Immature natural killer cell (primary cell): ENCODE results near the gene CCDC181. TPM values are rescaled to one million over a fixed set of nuclear protein-coding genes. Genes with fewer than 3 reads are reported as not detected.
A peak's percentile ranks its signal among the peaks of the same experiment; 100 is the strongest.

ENCODE experiments used
- DNase-seq, 3 donors: peaks; one replicate each; pipeline ENCODE4 v3.0.0; 2022; ENCODE audit warnings: mixed read lengths in 1 of 3
- H3K27ac Mint-ChIP-seq, 6 donors: one replicate each; pipeline ENCODE4 v1.8.0; 2020; ENCODE audit warnings: mixed read lengths in 6 of 6, mild to moderate bottlenecking in 5 of 6, inconsistent platforms in 4 of 6, moderate library complexity in 3 of 6
- H3K27me3 Mint-ChIP-seq, 3 donors: one replicate each; pipeline ENCODE4 v1.8.0; 2020 to 2021; ENCODE audit warnings: low read depth in 3 of 3, mild to moderate bottlenecking in 3 of 3, mixed read lengths in 3 of 3, moderate library complexity in 3 of 3, inconsistent platforms in 1 of 3
- H3K36me3 Mint-ChIP-seq, 3 donors: one replicate each; pipeline ENCODE4 v1.8.0; 2020; ENCODE audit warnings: mixed read lengths in 3 of 3, inconsistent platforms in 2 of 3, mild to moderate bottlenecking in 2 of 3
- H3K4me1 Mint-ChIP-seq, 2 donors: one replicate each; pipeline ENCODE4 v1.8.0; 2020; ENCODE audit warnings: inconsistent platforms in 2 of 2, mild to moderate bottlenecking in 2 of 2, mixed read lengths in 2 of 2, moderate library complexity in 1 of 2
- H3K4me3 Mint-ChIP-seq, 5 donors: one replicate each; pipeline ENCODE4 v1.8.0; 2020; ENCODE audit warnings: mild to moderate bottlenecking in 5 of 5, mixed read lengths in 5 of 5, inconsistent platforms in 3 of 5, moderate library complexity in 3 of 5
- H3K9me3 Mint-ChIP-seq, 6 donors: one replicate each; pipeline ENCODE4 v1.8.0; 2020; ENCODE audit warnings: mild to moderate bottlenecking in 6 of 6, mixed read lengths in 6 of 6, inconsistent platforms in 4 of 6, moderate library complexity in 3 of 6
- polyA plus RNA-seq, 3 donors: library from polyadenylated mRNA; unstranded; fragments of 300-500 nt; fragmentation: Illumina TruSeq; gene quantifications; one replicate each; pipeline ENCODE4 v1.2.3, GENCODE V29; 2021

Gene CCDC181
- polyA plus RNA-seq, 3 donors from 2014 or later: not detected

DNA sequence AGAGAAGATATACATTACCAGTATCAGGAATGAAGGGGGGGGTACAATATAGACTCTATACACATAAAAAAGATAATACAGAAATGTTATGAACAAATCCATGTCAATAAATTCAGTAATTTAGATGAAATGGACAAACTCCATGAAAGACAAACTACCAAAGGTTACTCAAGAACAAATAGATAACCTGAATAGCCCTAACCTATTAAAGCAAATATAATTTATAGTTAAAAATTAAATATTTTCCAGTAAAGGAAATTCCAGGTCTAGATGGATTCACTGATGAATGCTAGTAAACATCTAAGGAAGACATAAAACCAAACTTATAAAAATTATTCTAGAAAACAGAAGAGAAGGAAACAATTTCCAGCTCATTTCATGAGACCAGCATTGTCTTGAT lies 46.1 kb downstream of the CCDC181 start:
- Mint-ChIP-seq H3K4me1 (no peaks in the 10 kb centered on the region), H3K27me3 (no peaks in the 10 kb centered on the region), H3K27ac (peak overlapping the region in 1 of 6 donors; percentile 3), H3K9me3 (no peaks in the 10 kb centered on the region), H3K4me3 (no peak overlapping the region), H3K36me3 (peaks cover 28 to 38% (median 34%) of the 10 kb centered on the region in 3 donors)
- DNase-seq: no peak

- H3K27ac Mint-ChIP-seq: no peak overlapping the region
Observed at GRCh38 chr1:169371404-169371803, 55.9 kb downstream of the CCDC181 start.

DNA sequence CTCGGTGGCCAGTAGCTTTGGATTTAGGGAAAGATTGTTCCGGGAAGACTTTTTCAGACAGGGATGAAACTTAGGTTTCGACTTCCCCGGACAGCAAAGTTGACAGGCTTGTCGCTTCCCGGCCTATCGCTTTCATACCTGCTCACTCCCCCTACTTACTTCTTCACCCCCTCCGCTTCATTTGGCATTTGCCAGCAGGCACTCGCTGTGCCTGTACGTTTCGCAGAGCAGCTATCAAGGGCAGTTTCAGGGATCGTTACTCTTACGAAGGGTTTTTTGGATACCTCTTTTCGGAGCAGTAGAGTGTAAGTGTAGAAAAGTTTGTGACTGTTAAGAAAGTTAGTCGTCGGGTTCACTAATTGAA lies 58.9 kb downstream of the CCDC181 start:
- peaks cover 0 to 2% (median 1%) of the 10 kb centered on the region in 3 donors for H3K27me3 Mint-ChIP-seq
- H3K4me1 Mint-ChIP-seq: peaks cover 6 to 9% of the 10 kb centered on the region in 2 donors
- H3K27ac Mint-ChIP-seq: no peak overlapping the region
- no peaks in the 10 kb centered on the region for H3K9me3 Mint-ChIP-seq
- peaks cover 10 to 20% (median 17%) of the 10 kb centered on the region in 3 donors for H3K36me3 Mint-ChIP-seq
- peak in 1 of 3 donors; percentile 14 for DNase-seq
- no peak overlapping the region for H3K4me3 Mint-ChIP-seq

More at GRCh38 chr1:169371404-169371803, 55.9 kb downstream of the CCDC181 start:
- Mint-ChIP-seq H3K36me3 (peaks cover 10 to 23% (median 13%) of the 10 kb centered on the region in 3 donors), H3K4me1 (peaks cover 6 to 7% of the 10 kb centered on the region in 2 donors), H3K27me3 (no peaks in the 10 kb centered on the region), H3K4me3 (no peak overlapping the region), H3K9me3 (no peaks in the 10 kb centered on the region)
- no peak for DNase-seq

DNA sequence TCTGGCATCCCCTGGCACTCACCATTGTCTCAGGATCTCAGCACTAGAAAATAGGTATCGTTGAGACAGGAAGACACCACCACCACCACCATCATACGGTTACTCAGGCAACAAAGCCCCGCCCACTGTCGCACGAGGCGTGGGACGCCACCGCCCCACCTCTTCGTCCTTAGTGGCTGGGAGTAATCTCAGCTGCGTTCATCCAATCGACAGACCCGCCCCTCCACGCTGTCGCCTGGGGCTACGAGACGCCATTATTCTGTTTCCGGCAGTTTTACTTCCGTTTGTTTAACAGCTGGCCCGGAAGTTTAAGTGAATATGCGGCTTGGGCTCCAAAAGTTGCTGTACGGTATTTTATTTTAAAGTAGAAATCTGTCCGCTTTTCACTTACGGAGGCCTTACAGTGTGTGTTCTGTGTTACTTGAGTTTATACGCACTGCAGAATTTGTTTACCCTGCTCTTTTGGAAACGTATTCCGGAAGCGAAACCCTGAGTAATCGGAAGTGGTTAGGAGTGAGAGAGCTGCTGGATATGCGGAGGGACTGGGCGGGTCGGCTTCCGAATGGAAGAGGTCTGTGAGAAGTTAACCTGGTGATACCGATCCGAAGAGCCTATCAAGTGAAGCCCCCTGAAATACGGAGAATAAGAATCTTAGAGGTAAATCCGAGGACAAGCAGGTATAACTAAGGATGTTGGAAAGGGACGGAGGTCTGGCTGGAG lies 59.4 kb downstream of the CCDC181 start, which contains the start of the genes BLZF1 and NME7:
TSS of gene BLZF1 (plus strand) at position 510 of the 720 bp plus-strand sequence. CDS start 1,328 bp downstream, outside the sequence.
TSS of gene NME7 (minus strand) at position 112 of the 720 bp plus-strand sequence. CDS start at position 25, 87 bp downstream.
- Mint-ChIP-seq H3K4me3 (peak within 1 kb of the TSS in 2 of 5 donors; percentile 59 to 65), H3K36me3 (peaks cover 10 to 17% (median 13%) of the 10 kb centered on the region in 3 donors)

GRCh38 chr1:169367096-169367685 lies 60.1 kb downstream of the CCDC181 start:
- H3K27ac Mint-ChIP-seq: no peak overlapping the region

More for the DNA sequence above, 59.4 kb downstream of the CCDC181 start, which contains the start of the genes BLZF1 and NME7:
- H3K4me1 Mint-ChIP-seq: peaks cover 1 to 9% of the 10 kb centered on the region in 2 donors
- no peaks in the 10 kb centered on the region for H3K9me3 Mint-ChIP-seq
- H3K27ac Mint-ChIP-seq: peak within 1 kb of the TSS in 2 of 6 donors; percentile 28 to 43
- peaks cover 0 to 2% (median 1%) of the 10 kb centered on the region in 3 donors for H3K27me3 Mint-ChIP-seq
- peak; percentile 96 to 97 (median 97) for DNase-seq

DNA sequence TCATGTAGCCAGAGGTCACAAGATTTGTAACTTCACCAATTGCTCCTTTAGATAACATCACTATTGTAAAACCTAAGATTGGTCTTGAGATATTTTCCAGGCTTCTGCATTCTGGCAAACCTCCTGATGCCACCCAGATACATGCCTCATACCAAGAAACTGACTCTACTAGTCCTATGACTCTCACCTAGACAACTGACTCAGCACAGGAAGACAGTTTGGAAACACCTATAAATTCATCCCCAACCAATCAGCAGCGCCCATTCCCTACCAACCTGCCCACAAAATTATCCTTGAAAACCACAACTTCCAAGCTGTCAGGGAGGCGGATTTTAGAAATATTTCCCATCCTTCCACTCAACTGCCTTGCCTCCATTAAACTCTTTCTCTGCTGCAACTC lies 62.3 kb downstream of the CCDC181 start:
- Mint-ChIP-seq H3K9me3 (no peaks in the 10 kb centered on the region), H3K27ac (peak overlapping the region in 3 of 6 donors; percentile 0 to 73 (median 52)), H3K4me3 (peak overlapping the region in 1 of 5 donors; percentile 12), H3K36me3 (peaks cover 1 to 6% (median 3%) of the 10 kb centered on the region in 3 donors), H3K27me3 (peaks cover 0 to 4% (median 1%) of the 10 kb centered on the region in 3 donors), H3K4me1 (peaks cover 0 to 7% of the 10 kb centered on the region in 2 donors)
- DNase-seq: no peak

More at GRCh38 chr1:169367096-169367685, 60.1 kb downstream of the CCDC181 start:
- H3K36me3 Mint-ChIP-seq: peaks cover 10 to 16% (median 13%) of the 10 kb centered on the region in 3 donors
- no peak for DNase-seq
- H3K27me3 Mint-ChIP-seq: peaks cover 0 to 2% (median 1%) of the 10 kb centered on the region in 3 donors
- no peaks in the 10 kb centered on the region for H3K9me3 Mint-ChIP-seq
- H3K4me3 Mint-ChIP-seq: no peak overlapping the region
- peaks cover 0 to 9% of the 10 kb centered on the region in 2 donors for H3K4me1 Mint-ChIP-seq

DNA sequence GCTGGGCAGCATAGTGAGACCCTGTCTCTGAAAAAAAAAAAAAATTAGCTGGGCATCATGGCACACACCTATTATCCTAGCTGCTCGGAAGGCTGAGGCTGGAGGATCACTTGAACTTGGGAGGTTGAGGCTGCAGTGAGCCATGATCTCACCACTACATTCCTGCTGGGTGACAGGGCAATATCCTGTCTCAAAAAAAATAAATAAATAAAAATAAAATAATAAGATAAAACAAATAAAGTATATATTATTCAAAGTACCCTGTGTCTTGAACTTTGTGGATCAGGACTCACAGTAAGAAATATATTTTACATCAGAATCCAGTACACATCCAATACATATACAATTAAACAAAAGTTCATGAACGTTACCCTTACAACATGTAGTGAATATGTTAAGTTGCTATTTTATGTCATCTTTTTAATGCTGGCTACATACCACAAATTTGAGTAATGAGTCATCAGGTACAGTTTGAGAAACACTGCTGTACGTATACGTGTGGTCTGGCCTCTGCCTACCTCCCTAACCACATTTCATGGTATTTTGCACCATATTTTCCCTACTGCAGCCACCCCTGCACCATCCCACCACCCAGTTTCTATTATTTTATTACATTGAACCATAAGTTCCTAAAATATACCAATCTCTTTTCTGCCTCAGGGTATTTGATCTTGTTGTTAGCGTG lies 64.1 kb downstream of the CCDC181 start:
- Mint-ChIP-seq H3K27me3 (peaks cover 0 to 4% (median 1%) of the 10 kb centered on the region in 3 donors), H3K36me3 (peaks cover 0 to 4% (median 0%) of the 10 kb centered on the region in 3 donors)
- no peak for DNase-seq

DNA sequence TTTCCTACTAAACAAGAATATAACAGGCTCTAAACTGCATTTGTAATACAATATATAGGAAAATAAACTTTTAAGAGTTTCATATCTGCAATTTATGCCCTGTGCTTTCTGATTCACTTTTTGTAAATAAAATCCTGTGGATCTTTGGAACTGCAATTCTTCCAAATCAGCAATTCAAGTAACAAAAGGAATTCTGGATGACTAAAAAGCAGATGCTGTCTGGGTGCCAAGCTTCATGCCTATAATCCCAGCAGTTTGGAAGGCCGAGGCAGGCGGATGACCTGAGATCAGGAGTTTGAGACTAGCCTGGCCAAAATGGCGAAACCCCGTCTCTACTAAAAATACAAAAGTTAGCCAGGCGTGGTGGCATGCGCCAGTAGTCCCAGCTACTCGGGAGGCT lies 66.0 kb downstream of the CCDC181 start:
- Mint-ChIP-seq H3K27me3 (peaks cover 0 to 4% (median 1%) of the 10 kb centered on the region in 3 donors), H3K27ac (no peak overlapping the region), H3K36me3 (peaks cover 0 to 4% (median 2%) of the 10 kb centered on the region in 3 donors), H3K4me1 (peaks cover 0 to 2% of the 10 kb centered on the region in 2 donors), H3K9me3 (no peaks in the 10 kb centered on the region), H3K4me3 (no peak overlapping the region)
- DNase-seq: no peak

More for the DNA sequence above, 64.1 kb downstream of the CCDC181 start:
- Mint-ChIP-seq H3K4me1 (peaks cover 0 to 2% of the 10 kb centered on the region in 2 donors), H3K4me3 (no peak overlapping the region), H3K9me3 (no peaks in the 10 kb centered on the region), H3K27ac (peak overlapping the region in 2 of 6 donors; percentile 0 to 37)

- no peak for DNase-seq
- Mint-ChIP-seq H3K9me3 (no peaks in the 10 kb centered on the region), H3K36me3 (peaks cover 0 to 4% (median 2%) of the 10 kb centered on the region in 3 donors), H3K27ac (no peak overlapping the region), H3K27me3 (peaks cover 0 to 4% (median 1%) of the 10 kb centered on the region in 3 donors), H3K4me3 (no peak overlapping the region), H3K4me1 (peaks cover 0 to 2% of the 10 kb centered on the region in 2 donors)
Observed at GRCh38 chr1:169360415-169360814, 66.9 kb downstream of the CCDC181 start.

DNA sequence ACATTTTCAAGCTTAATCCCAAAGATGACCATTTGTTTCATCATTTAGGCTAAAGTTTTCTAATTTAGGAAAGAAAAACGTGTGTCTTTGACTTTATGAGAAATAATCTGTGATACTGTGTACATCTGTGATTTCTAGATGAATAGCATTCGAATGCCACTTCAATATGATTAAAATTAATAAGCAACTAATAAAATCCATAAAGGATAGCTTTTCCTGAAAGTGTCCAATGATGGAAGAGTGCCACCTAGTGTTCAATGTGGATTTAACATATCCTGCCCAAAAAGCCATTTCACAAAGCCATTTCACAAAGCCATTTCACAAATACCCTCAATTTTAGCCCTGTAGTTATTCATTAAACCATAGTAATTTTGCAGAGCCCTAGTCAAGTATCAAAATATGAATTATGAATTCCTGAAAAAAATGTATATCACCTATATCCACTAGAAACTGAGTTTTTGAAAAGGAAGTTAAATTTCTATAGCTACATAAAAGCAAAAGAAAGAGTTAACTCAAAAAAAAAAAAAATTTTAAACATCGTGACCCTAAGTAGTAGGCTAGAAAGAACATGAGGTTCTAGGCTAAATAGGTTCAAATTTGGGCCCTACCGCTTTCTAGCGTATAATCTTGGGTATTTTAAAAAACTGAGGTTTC lies 78.8 kb downstream of the CCDC181 start:
- Mint-ChIP-seq H3K27me3 (peaks cover 0 to 2% (median 0%) of the 10 kb centered on the region in 3 donors), H3K36me3 (peaks cover 0 to 3% (median 0%) of the 10 kb centered on the region in 3 donors), H3K4me3 (no peak overlapping the region), H3K9me3 (no peaks in the 10 kb centered on the region), H3K27ac (no peak overlapping the region), H3K4me1 (no peaks in the 10 kb centered on the region)
- peak; percentile 47 to 55 (median 54) for DNase-seq

GRCh38 chr1:169347688-169348382 lies 79.4 kb downstream of the CCDC181 start:
- Mint-ChIP-seq H3K9me3 (no peaks in the 10 kb centered on the region), H3K4me1 (no peaks in the 10 kb centered on the region), H3K27ac (no peak overlapping the region), H3K36me3 (peaks cover 0 to 3% (median 0%) of the 10 kb centered on the region in 3 donors), H3K27me3 (peaks cover 0 to 2% (median 0%) of the 10 kb centered on the region in 3 donors), H3K4me3 (no peak overlapping the region)
- no peak for DNase-seq

- DNase-seq: no peak
- Mint-ChIP-seq H3K36me3 (no peaks in the 10 kb centered on the region), H3K4me1 (no peaks in the 10 kb centered on the region), H3K4me3 (no peak overlapping the region), H3K9me3 (no peaks in the 10 kb centered on the region), H3K27me3 (peaks cover 0 to 2% (median 0%) of the 10 kb centered on the region in 3 donors), H3K27ac (peak overlapping the region in 1 of 6 donors; percentile 23)
Observed at GRCh38 chr1:169346036-169346589, 81.2 kb downstream of the CCDC181 start.
